Neural cell (in vitro differentiated cells): ENCODE data around the gene ST6GALNAC3. TPM values are rescaled to one million over a fixed set of nuclear protein-coding genes. Genes with fewer than 3 reads are reported as not detected.
"Not testable (repeated sequence)": the region's sequence is repeated elsewhere in the genome, so short reads cannot be mapped to it uniquely, and the experiment has no call there.

Source experiments
- H2AFZ ChIP-seq: fragments of 200-600, 300-800 bp; sonication (generic), shearing (Covaris generic); 2 replicates; pipeline ENCODE4 v1.6.0; 2014; ENCODE audit warnings: low read depth, mild to moderate bottlenecking, antibody characterized with exemption, low read length, moderate library complexity
- H3F3A ChIP-seq: fragments of 200-600 bp; shearing (Covaris generic); 2 replicates; pipeline ENCODE4 v1.6.1; 2016; ENCODE audit warnings: mild to moderate bottlenecking, moderate library complexity, mixed read lengths, antibody characterized with exemption, low read length; ENCODE audit not compliant: insufficient read depth, poor library complexity, severe bottlenecking
- H3K27ac ChIP-seq: fragments of 200-600, 300-800 bp; sonication (generic), shearing (Covaris generic); 2 replicates; pipeline ENCODE4 v1.5.1; 2014; ENCODE audit warnings: mild to moderate bottlenecking, low read length, moderate library complexity
- H3K27me3 ChIP-seq: fragments of 300-800, 200-600 bp; sonication (generic), shearing (Covaris generic); 2 replicates; pipeline ENCODE4 v1.6.0; 2014; ENCODE audit warnings: mild to moderate bottlenecking, low read depth, low read length, moderate library complexity; ENCODE audit not compliant: insufficient read depth
- H3K36me3 ChIP-seq: fragments of 300-800, 200-600 bp; sonication (generic), shearing (Covaris generic); 2 replicates; pipeline ENCODE4 v1.5.1; 2014; ENCODE audit warnings: mild to moderate bottlenecking, antibody characterized with exemption, low read length, moderate library complexity; ENCODE audit not compliant: insufficient read depth
- H3K4me2 ChIP-seq: fragments of 300-800, 200-600 bp; sonication (generic), shearing (Covaris generic); 2 replicates; pipeline ENCODE4 v1.6.0; 2014; ENCODE audit warnings: mild to moderate bottlenecking, low read length
- H3K4me3 ChIP-seq: fragments of 300-800, 200-600 bp; sonication (generic), shearing (Covaris generic); 2 replicates; pipeline ENCODE4 v1.5.1; 2014; ENCODE audit warnings: mild to moderate bottlenecking, low read length, moderate library complexity
- H3K79me2 ChIP-seq: fragments of 200-600 bp; shearing (Covaris generic); replicated peaks from 2 replicates; pipeline ENCODE4 v1.6.0; 2014; ENCODE audit warnings: mild to moderate bottlenecking, low read length, moderate library complexity; ENCODE audit not compliant: insufficient read depth
- H3K9ac ChIP-seq: fragments of 300-800, 200-600 bp; sonication (generic), shearing (Covaris generic); 2 replicates; pipeline ENCODE4 v1.6.1; 2016; ENCODE audit warnings: mild to moderate bottlenecking, low read length, mixed read lengths
- H3K9me2 ChIP-seq: fragments of 200-600 bp; shearing (Covaris generic); 2 replicates; pipeline ENCODE4 v1.6.1; 2016; ENCODE audit warnings: mild to moderate bottlenecking, low read length, mixed read lengths; ENCODE audit not compliant: insufficient read depth
- H3K9me3 ChIP-seq: fragments of 200-600, 300-800 bp; sonication (generic), shearing (Covaris generic); 2 replicates; pipeline ENCODE4 v1.6.1; 2016; ENCODE audit warnings: mild to moderate bottlenecking, mixed run types, low read length, moderate library complexity, mixed read lengths
- H4K20me1 ChIP-seq: fragments of 200-600 bp; shearing (Covaris generic); 2 replicates; pipeline ENCODE4 v1.6.1; 2016; ENCODE audit warnings: mild to moderate bottlenecking, mixed run types; ENCODE audit not compliant: insufficient read depth
- CTCF ChIP-seq: fragments of 450-650 bp; IDR thresholded peaks from 2 replicates; pipeline ENCODE4 v1.5.1; 2014; ENCODE audit warnings: antibody characterized with exemption, mild to moderate bottlenecking, moderate library complexity; ENCODE audit not compliant: poor library complexity, severe bottlenecking
- EP300 ChIP-seq: fragments of 450-650 bp; conservative IDR thresholded peaks from 2 replicates; pipeline ENCODE4 v1.6.1; 2014; ENCODE audit warnings: antibody characterized with exemption, mild to moderate bottlenecking, moderate library complexity; ENCODE audit not compliant: poor library complexity, severe bottlenecking
- EZH2 ChIP-seq: fragments of 200-600, 300-800 bp; shearing (Covaris generic), sonication (generic); IDR thresholded peaks from 2 replicates; pipeline ENCODE4 v1.6.1; 2014; ENCODE audit warnings: antibody characterized with exemption, low read length, borderline replicate concordance, mild to moderate bottlenecking; ENCODE audit not compliant: insufficient read depth, poor library complexity, severe bottlenecking
- MXI1 ChIP-seq: fragments of 450-650 bp; conservative IDR thresholded peaks from 2 replicates; pipeline ENCODE4 v1.6.1; 2014; ENCODE audit warnings: antibody characterized with exemption, mild to moderate bottlenecking; ENCODE audit not compliant: poor library complexity, severe bottlenecking
- POLR2AphosphoS5 ChIP-seq: IDR thresholded peaks from 2 replicates; pipeline ENCODE4 v1.6.1; 2012
- RAD21 ChIP-seq: fragments of 450-650 bp; conservative IDR thresholded peaks from 2 replicates; pipeline ENCODE4 v1.6.1; 2014; ENCODE audit warnings: antibody characterized with exemption, mild to moderate bottlenecking, moderate library complexity
- REST ChIP-seq: IDR thresholded peaks from 2 replicates; pipeline ENCODE4 v1.6.1; 2012; ENCODE audit warnings: borderline replicate concordance
- SMC3 ChIP-seq: fragments of 450-650 bp; conservative IDR thresholded peaks from 2 replicates; pipeline ENCODE4 v1.6.1; 2014; ENCODE audit warnings: antibody characterized with exemption, mild to moderate bottlenecking, moderate library complexity; ENCODE audit not compliant: poor library complexity
- TAF1 ChIP-seq: IDR thresholded peaks from 2 replicates; pipeline ENCODE4 v1.6.1; 2012; ENCODE audit warnings: low read depth
- polyA plus RNA-seq: library from polyadenylated mRNA; depleted of rRNA; stranded (reverse); fragments of >200 nt; gene quantifications from 2 replicates; pipeline ENCODE4 v1.2.3, GENCODE V29; 2014

Gene ST6GALNAC3
- polyA plus RNA-seq, 1 donor from 2014 or later: 3.6 TPM

GRCh38 chr1:76239470-76239918 lies 164.9 kb downstream of the ST6GALNAC3 start:
- Histone ChIP-seq H3F3A (no peaks in the 10 kb centered on the region), H3K27ac (no peak overlapping the region), H3K4me2 (no peak overlapping the region), H3K9me3 (no peaks in the 10 kb centered on the region), H3K27me3 (no peaks in the 10 kb centered on the region), H3K4me3 (no peak overlapping the region), H3K79me2 (no peaks in the 10 kb centered on the region), H4K20me1 (no peaks in the 10 kb centered on the region), H3K9ac (no peak overlapping the region), H3K36me3 (no peaks in the 10 kb centered on the region), H2AFZ (no peak overlapping the region), H3K9me2 (no peaks in the 10 kb centered on the region)
- TF ChIP-seq REST (no peak), MXI1 (no peak), RAD21 (no peak), CTCF (no peak), SMC3 (no peak), TAF1 (no peak)

DNA sequence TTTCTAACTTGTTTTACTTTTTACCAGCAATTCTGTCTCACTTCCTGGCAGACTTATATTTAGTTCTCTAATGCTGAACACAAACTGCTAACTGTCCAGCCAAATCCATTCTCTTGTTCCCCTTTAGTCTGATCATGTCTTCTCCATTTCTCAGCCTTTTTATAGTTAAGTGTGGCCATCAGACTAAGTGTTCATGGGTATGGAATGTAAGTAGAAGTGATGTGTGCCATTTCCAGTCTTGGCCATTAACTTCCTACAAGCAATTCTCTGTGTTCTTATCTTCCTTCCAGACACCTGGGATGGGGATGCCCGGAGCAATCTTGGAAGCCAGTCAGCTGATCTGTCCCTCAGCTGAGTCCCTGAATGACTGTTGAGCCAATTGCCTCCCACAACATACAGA lies 165.8 kb downstream of the ST6GALNAC3 start:
- Histone ChIP-seq H3K27ac (no peak overlapping the region), H3K79me2 (no peaks in the 10 kb centered on the region), H3K9me2 (no peaks in the 10 kb centered on the region), H3F3A (no peaks in the 10 kb centered on the region), H3K9me3 (no peaks in the 10 kb centered on the region), H3K4me3 (no peak overlapping the region), H3K9ac (no peak overlapping the region), H3K27me3 (no peaks in the 10 kb centered on the region), H4K20me1 (no peaks in the 10 kb centered on the region), H3K36me3 (no peaks in the 10 kb centered on the region), H2AFZ (no peak overlapping the region), H3K4me2 (no peak overlapping the region)
- TF ChIP-seq CTCF (no peak), EP300 (no peak), RAD21 (no peak), SMC3 (no peak), EZH2 (no peak), REST (no peak), TAF1 (no peak), MXI1 (no peak), POLR2AphosphoS5 (no peak)

GRCh38 chr1:76242587-76242986 lies 168.0 kb downstream of the ST6GALNAC3 start:
- not testable (repeated sequence) for H3K36me3 ChIP-seq, H2AFZ ChIP-seq

More at GRCh38 chr1:76242587-76242986, 168.0 kb downstream of the ST6GALNAC3 start:
- not testable (repeated sequence) for H3K27ac ChIP-seq, H3K4me3 ChIP-seq, H3K4me2 ChIP-seq, H3K9me2 ChIP-seq, H3K27me3 ChIP-seq, H4K20me1 ChIP-seq, H3F3A ChIP-seq, H3K9ac ChIP-seq, H3K9me3 ChIP-seq, H3K79me2 ChIP-seq
